Uterus (tissue), 2 donors: Measurements from ENCODE around the gene LRIT1.

Experiments
- CTCF ChIP-seq, 4 experiments: fragments of 200-600 bp in 2 of 4; fragments of 450-650 bp in 2 of 4; sonication (generic) in 2 of 4; IDR thresholded peaks; one replicate each; pipeline ENCODE4 v1.5.1; 2016 to 2019; ENCODE audit warnings: antibody characterized with exemption in 4 of 4, mild to moderate bottlenecking in 2 of 4, moderate library complexity in 1 of 4
- POLR2A ChIP-seq, 2 donors: fragments of 450-650 bp; IDR thresholded peaks; one replicate each; pipeline ENCODE4 v1.6.1; 2016; ENCODE audit warnings: antibody characterized with exemption in 2 of 2, mild to moderate bottlenecking in 1 of 2, moderate library complexity in 1 of 2

GRCh38 chr10:84286695-84287094 lies 45.3 kb upstream of the LRIT1 start:
- no peak for TF ChIP-seq CTCF (IDR thresholded peaks at IDR 0.05)
- TF ChIP-seq POLR2A (IDR thresholded peaks at IDR 0.05), result no peak
